GM23338 (cell line): ENCODE results near the gene ENTPD8. TPM values are rescaled to one million over a fixed set of nuclear protein-coding genes. Genes with fewer than 3 reads are reported as not detected.

ENCODE experiments used
- ATAC-seq: fragments of 200-7000 bp; cut with Tn5 transposase; 3 replicates; pipeline ENCODE4 v1.9.1; 2020
- DNase-seq: peaks from one replicate; pipeline ENCODE4 v3.0.0-alpha.2; 2015; ENCODE audit warnings: low spot score
- H2AFZ ChIP-seq: fragments of 200-600 bp; sonication (generic); 2 replicates; pipeline ENCODE4 v1.8.0; 2016; ENCODE audit warnings: antibody characterized with exemption, mild to moderate bottlenecking, moderate library complexity
- H3F3A ChIP-seq: fragments of 200-600 bp; sonication (generic); replicated peaks from 2 replicates; pipeline ENCODE4 v1.8.0; 2017; ENCODE audit warnings: antibody characterized with exemption, mixed run types, low read depth
- H3K27ac ChIP-seq: fragments of 200-600 bp; sonication (generic); 2 replicates; pipeline ENCODE4 v1.6.1; 2016; ENCODE audit warnings: low read depth
- H3K27me3 ChIP-seq: fragments of 200-600 bp; sonication (generic); 2 replicates; pipeline ENCODE4 v1.8.0; 2016; ENCODE audit warnings: mild to moderate bottlenecking, mixed run types, moderate library complexity; ENCODE audit not compliant: insufficient read depth
- H3K36me3 ChIP-seq: fragments of 200-600 bp; sonication (generic); 2 replicates; pipeline ENCODE4 v1.8.0; 2016; ENCODE audit warnings: mild to moderate bottlenecking; ENCODE audit not compliant: insufficient read depth
- H3K4me1 ChIP-seq: fragments of 200-600 bp; sonication (generic); 2 replicates; pipeline ENCODE4 v1.8.0; 2016; ENCODE audit warnings: mild to moderate bottlenecking, moderate library complexity; ENCODE audit not compliant: insufficient read depth
- H3K4me2 ChIP-seq: fragments of 200-600 bp; sonication (generic); 2 replicates; pipeline ENCODE4 v1.7.1; 2017; ENCODE audit warnings: mixed run types
- H3K4me3 ChIP-seq: fragments of 200-600 bp; sonication (generic); 2 replicates; pipeline ENCODE4 v1.6.1; 2016; ENCODE audit warnings: mixed run types
- H3K79me2 ChIP-seq: fragments of 200-600 bp; sonication (generic); replicated peaks from 2 replicates; pipeline ENCODE4 v1.8.0; 2017; ENCODE audit warnings: mild to moderate bottlenecking; ENCODE audit not compliant: insufficient read depth
- H3K9me2 ChIP-seq: fragments of 200-600 bp; sonication (generic); 2 replicates; pipeline ENCODE4 v1.8.0; 2017; ENCODE audit not compliant: insufficient read depth
- H4K20me1 ChIP-seq: fragments of 200-600 bp; sonication (generic); replicated peaks from 2 replicates; pipeline ENCODE4 v1.8.0; 2017; ENCODE audit warnings: mild to moderate bottlenecking; ENCODE audit not compliant: insufficient read depth
- H3K27ac Mint-ChIP-seq: 2 replicates; pipeline ENCODE4 v1.8.0; 2020; ENCODE audit warnings: inconsistent platforms, mild to moderate bottlenecking, moderate library complexity, mixed read lengths
- H3K27me3 Mint-ChIP-seq: 3 replicates; pipeline ENCODE4 v1.8.0; 2022; ENCODE audit warnings: low read depth, mild to moderate bottlenecking, moderate library complexity, mixed read lengths, inconsistent platforms; ENCODE audit not compliant: insufficient read depth, poor library complexity
- H3K36me3 Mint-ChIP-seq: 3 replicates; pipeline ENCODE4 v1.8.0; 2021; ENCODE audit warnings: low read depth, mild to moderate bottlenecking, inconsistent platforms, moderate library complexity, mixed read lengths
- H3K4me1 Mint-ChIP-seq: 3 replicates; pipeline ENCODE4 v1.8.0; 2020; ENCODE audit warnings: mild to moderate bottlenecking, inconsistent platforms, mixed read lengths
- H3K4me3 Mint-ChIP-seq: 3 replicates; pipeline ENCODE4 v1.8.0; 2021; ENCODE audit warnings: moderate library complexity, mild to moderate bottlenecking, inconsistent platforms, mixed read lengths
- H3K9me3 Mint-ChIP-seq: 3 replicates; pipeline ENCODE4 v1.8.0; 2020; ENCODE audit warnings: moderate library complexity, mild to moderate bottlenecking, inconsistent platforms, mixed read lengths
- CREB1 ChIP-seq: fragments of 250-450 bp; sonication (Bioruptor Pico); IDR thresholded peaks from 2 replicates; pipeline ENCODE4 v1.5.0; 2020; ENCODE audit warnings: low read depth, mild to moderate bottlenecking, moderate library complexity
- EZH2 ChIP-seq: fragments of 200-600 bp; sonication (generic); IDR thresholded peaks from one replicate; pipeline ENCODE4 v1.8.0; 2017; ENCODE audit warnings: antibody characterized with exemption, mild to moderate bottlenecking, low read depth; ENCODE audit not compliant: unreplicated experiment
- EZH2phosphoT487 ChIP-seq: fragments of 200-600 bp; sonication (generic); IDR thresholded peaks from one replicate; pipeline ENCODE4 v1.8.1; 2018; ENCODE audit warnings: antibody characterized with exemption; ENCODE audit not compliant: unreplicated experiment
- JUNB ChIP-seq: IDR thresholded peaks from one replicate; pipeline ENCODE4 v1.6.1; 2016; ENCODE audit warnings: antibody characterized with exemption; ENCODE audit not compliant: unreplicated experiment
- NANOG ChIP-seq: IDR thresholded peaks from 2 replicates; pipeline ENCODE4 v1.6.1; 2016; ENCODE audit warnings: antibody characterized with exemption, borderline replicate concordance
- POLR2AphosphoS5 ChIP-seq: IDR thresholded peaks from 2 replicates; pipeline ENCODE4 v1.6.1; 2016; ENCODE audit warnings: antibody characterized with exemption, low read depth
- STAT1 ChIP-seq: IDR thresholded peaks from one replicate; pipeline ENCODE4 v1.6.1; 2016; ENCODE audit warnings: antibody characterized with exemption; ENCODE audit not compliant: unreplicated experiment
- ZNF114 ChIP-seq: fragments of 250-450 bp; sonication (Bioruptor Pico); IDR thresholded peaks from 2 replicates; pipeline ENCODE4 v1.5.0; 2020; ENCODE audit warnings: mild to moderate bottlenecking, moderate library complexity
- ZNF331 ChIP-seq: fragments of 250-450 bp; sonication (Bioruptor Pico); IDR thresholded peaks from 2 replicates; pipeline ENCODE4 v1.5.0; 2020; ENCODE audit warnings: low read depth, mild to moderate bottlenecking, moderate library complexity
- polyA plus RNA-seq: library from polyadenylated mRNA; unstranded; fragments of >200 nt; fragmentation: Nextera tagmentation; extraction: Ambion mirVana; gene quantifications from 2 replicates; pipeline ENCODE4 v1.2.1, GENCODE V29; 2016
- total RNA-seq: library from RNA; depleted of rRNA; stranded (reverse); fragments of >200 nt; shearing (Covaris generic); gene quantifications from 2 replicates; pipeline ENCODE4 v1.2.3, GENCODE V29; 2014
- TF ChIP-seq, protein P1 (sequence below), 2 experiments: fragments of 200-600 bp in 1 of 2; sonication (generic) in 1 of 2; conservative IDR thresholded peaks; 2 replicates each; pipeline versions ENCODE4 v1.5.1 to v1.6.1; 2016 to 2017; ENCODE audit warnings: antibody characterized with exemption in 2 of 2, low read depth in 2 of 2, mild to moderate bottlenecking in 2 of 2, moderate library complexity in 1 of 2
- TF ChIP-seq, protein P2 (sequence below): fragments of 250-450 bp; sonication (Bioruptor Pico); IDR thresholded peaks from 2 replicates; pipeline ENCODE4 v1.5.0; 2020; ENCODE audit warnings: mild to moderate bottlenecking, moderate library complexity
- TF ChIP-seq, protein P3 (sequence below): IDR thresholded peaks from one replicate; pipeline ENCODE4 v1.6.1; 2018; ENCODE audit warnings: antibody characterized with exemption; ENCODE audit not compliant: unreplicated experiment
- TF ChIP-seq, protein P4 (sequence below): IDR thresholded peaks from 2 replicates; pipeline ENCODE4 v1.6.1; 2016; ENCODE audit warnings: antibody characterized with exemption

The ENTPD8 gene
- total and polyA plus RNA-seq, 2 experiments from 2014 or later, result 0.42 to 0.89 TPM

DNA sequence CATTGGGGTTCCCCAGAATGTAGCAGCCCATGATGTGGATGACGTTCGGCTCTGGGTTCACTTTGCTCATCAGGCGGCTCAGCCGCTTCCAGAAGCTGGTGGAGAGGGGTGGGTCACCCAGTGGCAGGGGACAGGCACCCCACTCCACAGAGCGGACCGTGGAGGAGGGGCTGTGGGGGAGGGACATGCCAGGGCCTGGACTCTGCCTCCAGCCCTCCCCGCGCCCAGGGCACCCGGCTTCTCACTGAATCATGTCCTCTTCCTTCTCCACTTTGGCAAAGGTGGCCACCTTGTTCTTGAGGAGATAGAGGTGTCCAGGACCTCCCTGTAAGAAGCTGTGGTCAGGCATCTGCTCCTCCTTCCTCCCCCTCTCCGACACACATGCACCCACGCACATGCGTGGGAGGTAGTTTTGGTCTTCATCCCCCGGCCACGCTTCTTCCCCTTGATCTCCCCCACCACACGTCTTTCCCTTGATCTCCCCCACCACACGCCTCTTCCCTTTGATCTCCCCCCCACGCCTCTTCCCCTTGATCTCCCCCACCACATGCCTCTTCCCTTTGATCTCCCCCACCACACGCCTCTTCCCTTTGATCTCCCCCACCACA lies 8.9 kb upstream of the ENTPD8 start:
- TF ChIP-seq JUNB, result no peak
- TF ChIP-seq EZH2phosphoT487, result no peak
- TF ChIP-seq ZNF114 (CRISPR knock-in tag), result no peak
- TF ChIP-seq STAT1, result no peak
- no peak for TF ChIP-seq NANOG
- TF ChIP-seq, protein P1, sequence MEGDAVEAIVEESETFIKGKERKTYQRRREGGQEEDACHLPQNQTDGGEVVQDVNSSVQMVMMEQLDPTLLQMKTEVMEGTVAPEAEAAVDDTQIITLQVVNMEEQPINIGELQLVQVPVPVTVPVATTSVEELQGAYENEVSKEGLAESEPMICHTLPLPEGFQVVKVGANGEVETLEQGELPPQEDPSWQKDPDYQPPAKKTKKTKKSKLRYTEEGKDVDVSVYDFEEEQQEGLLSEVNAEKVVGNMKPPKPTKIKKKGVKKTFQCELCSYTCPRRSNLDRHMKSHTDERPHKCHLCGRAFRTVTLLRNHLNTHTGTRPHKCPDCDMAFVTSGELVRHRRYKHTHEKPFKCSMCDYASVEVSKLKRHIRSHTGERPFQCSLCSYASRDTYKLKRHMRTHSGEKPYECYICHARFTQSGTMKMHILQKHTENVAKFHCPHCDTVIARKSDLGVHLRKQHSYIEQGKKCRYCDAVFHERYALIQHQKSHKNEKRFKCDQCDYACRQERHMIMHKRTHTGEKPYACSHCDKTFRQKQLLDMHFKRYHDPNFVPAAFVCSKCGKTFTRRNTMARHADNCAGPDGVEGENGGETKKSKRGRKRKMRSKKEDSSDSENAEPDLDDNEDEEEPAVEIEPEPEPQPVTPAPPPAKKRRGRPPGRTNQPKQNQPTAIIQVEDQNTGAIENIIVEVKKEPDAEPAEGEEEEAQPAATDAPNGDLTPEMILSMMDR (conservative IDR thresholded peaks at IDR 0.05; ENCODE audit: low read depth in 2 of 2), result no peak
- TF ChIP-seq, protein P2, sequence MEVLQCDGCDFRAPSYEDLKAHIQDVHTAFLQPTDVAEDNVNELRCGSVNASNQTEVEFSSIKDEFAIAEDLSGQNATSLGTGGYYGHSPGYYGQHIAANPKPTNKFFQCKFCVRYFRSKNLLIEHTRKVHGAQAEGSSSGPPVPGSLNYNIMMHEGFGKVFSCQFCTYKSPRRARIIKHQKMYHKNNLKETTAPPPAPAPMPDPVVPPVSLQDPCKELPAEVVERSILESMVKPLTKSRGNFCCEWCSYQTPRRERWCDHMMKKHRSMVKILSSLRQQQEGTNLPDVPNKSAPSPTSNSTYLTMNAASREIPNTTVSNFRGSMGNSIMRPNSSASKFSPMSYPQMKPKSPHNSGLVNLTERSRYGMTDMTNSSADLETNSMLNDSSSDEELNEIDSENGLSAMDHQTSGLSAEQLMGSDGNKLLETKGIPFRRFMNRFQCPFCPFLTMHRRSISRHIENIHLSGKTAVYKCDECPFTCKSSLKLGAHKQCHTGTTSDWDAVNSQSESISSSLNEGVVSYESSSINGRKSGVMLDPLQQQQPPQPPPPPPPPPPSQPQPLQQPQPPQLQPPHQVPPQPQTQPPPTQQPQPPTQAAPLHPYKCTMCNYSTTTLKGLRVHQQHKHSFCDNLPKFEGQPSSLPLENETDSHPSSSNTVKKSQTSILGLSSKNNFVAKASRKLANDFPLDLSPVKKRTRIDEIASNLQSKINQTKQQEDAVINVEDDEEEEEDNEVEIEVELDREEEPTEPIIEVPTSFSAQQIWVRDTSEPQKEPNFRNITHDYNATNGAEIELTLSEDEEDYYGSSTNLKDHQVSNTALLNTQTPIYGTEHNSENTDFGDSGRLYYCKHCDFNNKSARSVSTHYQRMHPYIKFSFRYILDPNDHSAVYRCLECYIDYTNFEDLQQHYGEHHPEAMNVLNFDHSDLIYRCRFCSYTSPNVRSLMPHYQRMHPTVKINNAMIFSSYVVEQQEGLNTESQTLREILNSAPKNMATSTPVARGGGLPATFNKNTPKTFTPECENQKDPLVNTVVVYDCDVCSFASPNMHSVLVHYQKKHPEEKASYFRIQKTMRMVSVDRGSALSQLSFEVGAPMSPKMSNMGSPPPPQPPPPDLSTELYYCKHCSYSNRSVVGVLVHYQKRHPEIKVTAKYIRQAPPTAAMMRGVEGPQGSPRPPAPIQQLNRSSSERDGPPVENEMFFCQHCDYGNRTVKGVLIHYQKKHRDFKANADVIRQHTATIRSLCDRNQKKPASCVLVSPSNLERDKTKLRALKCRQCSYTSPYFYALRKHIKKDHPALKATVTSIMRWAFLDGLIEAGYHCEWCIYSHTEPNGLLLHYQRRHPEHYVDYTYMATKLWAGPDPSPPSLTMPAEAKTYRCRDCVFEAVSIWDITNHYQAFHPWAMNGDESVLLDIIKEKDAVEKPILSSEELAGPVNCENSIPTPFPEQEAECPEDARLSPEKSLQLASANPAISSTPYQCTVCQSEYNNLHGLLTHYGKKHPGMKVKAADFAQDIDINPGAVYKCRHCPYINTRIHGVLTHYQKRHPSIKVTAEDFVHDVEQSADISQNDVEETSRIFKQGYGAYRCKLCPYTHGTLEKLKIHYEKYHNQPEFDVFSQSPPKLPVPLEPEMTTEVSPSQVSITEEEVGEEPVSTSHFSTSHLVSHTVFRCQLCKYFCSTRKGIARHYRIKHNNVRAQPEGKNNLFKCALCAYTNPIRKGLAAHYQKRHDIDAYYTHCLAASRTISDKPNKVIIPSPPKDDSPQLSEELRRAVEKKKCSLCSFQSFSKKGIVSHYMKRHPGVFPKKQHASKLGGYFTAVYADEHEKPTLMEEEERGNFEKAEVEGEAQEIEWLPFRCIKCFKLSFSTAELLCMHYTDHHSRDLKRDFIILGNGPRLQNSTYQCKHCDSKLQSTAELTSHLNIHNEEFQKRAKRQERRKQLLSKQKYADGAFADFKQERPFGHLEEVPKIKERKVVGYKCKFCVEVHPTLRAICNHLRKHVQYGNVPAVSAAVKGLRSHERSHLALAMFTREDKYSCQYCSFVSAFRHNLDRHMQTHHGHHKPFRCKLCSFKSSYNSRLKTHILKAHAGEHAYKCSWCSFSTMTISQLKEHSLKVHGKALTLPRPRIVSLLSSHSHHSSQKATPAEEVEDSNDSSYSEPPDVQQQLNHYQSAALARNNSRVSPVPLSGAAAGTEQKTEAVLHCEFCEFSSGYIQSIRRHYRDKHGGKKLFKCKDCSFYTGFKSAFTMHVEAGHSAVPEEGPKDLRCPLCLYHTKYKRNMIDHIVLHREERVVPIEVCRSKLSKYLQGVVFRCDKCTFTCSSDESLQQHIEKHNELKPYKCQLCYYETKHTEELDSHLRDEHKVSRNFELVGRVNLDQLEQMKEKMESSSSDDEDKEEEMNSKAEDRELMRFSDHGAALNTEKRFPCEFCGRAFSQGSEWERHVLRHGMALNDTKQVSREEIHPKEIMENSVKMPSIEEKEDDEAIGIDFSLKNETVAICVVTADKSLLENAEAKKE (CRISPR knock-in tag), result no peak
- TF ChIP-seq CREB1, result no peak
- TF ChIP-seq ZNF331 (CRISPR knock-in tag), result no peak
- TF ChIP-seq POLR2AphosphoS5, result no peak
- TF ChIP-seq EZH2, result no peak
- TF ChIP-seq, protein P3, sequence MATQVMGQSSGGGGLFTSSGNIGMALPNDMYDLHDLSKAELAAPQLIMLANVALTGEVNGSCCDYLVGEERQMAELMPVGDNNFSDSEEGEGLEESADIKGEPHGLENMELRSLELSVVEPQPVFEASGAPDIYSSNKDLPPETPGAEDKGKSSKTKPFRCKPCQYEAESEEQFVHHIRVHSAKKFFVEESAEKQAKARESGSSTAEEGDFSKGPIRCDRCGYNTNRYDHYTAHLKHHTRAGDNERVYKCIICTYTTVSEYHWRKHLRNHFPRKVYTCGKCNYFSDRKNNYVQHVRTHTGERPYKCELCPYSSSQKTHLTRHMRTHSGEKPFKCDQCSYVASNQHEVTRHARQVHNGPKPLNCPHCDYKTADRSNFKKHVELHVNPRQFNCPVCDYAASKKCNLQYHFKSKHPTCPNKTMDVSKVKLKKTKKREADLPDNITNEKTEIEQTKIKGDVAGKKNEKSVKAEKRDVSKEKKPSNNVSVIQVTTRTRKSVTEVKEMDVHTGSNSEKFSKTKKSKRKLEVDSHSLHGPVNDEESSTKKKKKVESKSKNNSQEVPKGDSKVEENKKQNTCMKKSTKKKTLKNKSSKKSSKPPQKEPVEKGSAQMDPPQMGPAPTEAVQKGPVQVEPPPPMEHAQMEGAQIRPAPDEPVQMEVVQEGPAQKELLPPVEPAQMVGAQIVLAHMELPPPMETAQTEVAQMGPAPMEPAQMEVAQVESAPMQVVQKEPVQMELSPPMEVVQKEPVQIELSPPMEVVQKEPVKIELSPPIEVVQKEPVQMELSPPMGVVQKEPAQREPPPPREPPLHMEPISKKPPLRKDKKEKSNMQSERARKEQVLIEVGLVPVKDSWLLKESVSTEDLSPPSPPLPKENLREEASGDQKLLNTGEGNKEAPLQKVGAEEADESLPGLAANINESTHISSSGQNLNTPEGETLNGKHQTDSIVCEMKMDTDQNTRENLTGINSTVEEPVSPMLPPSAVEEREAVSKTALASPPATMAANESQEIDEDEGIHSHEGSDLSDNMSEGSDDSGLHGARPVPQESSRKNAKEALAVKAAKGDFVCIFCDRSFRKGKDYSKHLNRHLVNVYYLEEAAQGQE, result no peak
- TF ChIP-seq, protein P4, sequence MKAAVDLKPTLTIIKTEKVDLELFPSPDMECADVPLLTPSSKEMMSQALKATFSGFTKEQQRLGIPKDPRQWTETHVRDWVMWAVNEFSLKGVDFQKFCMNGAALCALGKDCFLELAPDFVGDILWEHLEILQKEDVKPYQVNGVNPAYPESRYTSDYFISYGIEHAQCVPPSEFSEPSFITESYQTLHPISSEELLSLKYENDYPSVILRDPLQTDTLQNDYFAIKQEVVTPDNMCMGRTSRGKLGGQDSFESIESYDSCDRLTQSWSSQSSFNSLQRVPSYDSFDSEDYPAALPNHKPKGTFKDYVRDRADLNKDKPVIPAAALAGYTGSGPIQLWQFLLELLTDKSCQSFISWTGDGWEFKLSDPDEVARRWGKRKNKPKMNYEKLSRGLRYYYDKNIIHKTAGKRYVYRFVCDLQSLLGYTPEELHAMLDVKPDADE, result no peak

More for the DNA sequence above, 8.9 kb upstream of the ENTPD8 start:
- Histone ChIP-seq H3K27me3 (no peaks in the 10 kb centered on the region), H2AFZ (no peak overlapping the region), H3K4me2 (no peak overlapping the region), H3K27ac (no peak overlapping the region), H3K4me3 (no peak overlapping the region), H3K79me2 (no peaks in the 10 kb centered on the region), H3F3A (0 out of 2 replicates have a peak, but pooled peaks cover 3% of the 10 kb centered on the region), H3K4me1 (peaks cover 6% of the 10 kb centered on the region; the same call in 1 of the 2 replicates), H3K9me2 (no peaks in the 10 kb centered on the region), H4K20me1 (no peaks in the 10 kb centered on the region), H3K36me3 (peaks cover 6% of the 10 kb centered on the region; the same call in 1 of the 2 replicates)
- Mint-ChIP-seq H3K9me3 (no peaks in the 10 kb centered on the region), H3K27me3 (peaks cover 7% of the 10 kb centered on the region), H3K4me1 (peaks cover 9% of the 10 kb centered on the region), H3K36me3 (peaks cover 3% of the 10 kb centered on the region; the same call in 1 of the 3 replicates), H3K27ac (no peak overlapping the region), H3K4me3 (no peak overlapping the region)
- DNase-seq (no peak), ATAC-seq (no peak)
